ENCODE measurements around the gene RNF150.
A peak's percentile ranks its signal among the peaks of the same experiment; 100 is the strongest.

Gene RNF150

GRCh38 chr4:140856621-140857062, 276.6 kb downstream of the RNF150 start:
- Histone ChIP-seq H3K4me1 (ENCODE audit: insufficient read depth, insufficient read length) (no peaks in the 10 kb centered on the region), H3K36me3 (ENCODE audit: insufficient read depth, insufficient read length, low read length) (no peaks in the 10 kb centered on the region), H3K4me3 (ENCODE audit: insufficient read length, low read depth) (no peak overlapping the region), H3K27me3 (ENCODE audit: insufficient read depth, insufficient read length) (no peaks in the 10 kb centered on the region), H3K9me3 (ENCODE audit: insufficient read depth, low read length) (no peaks in the 10 kb centered on the region), H3K9ac (ENCODE audit: insufficient read length, low read depth) (no peak overlapping the region)
- TF ChIP-seq SUZ12 (IDR thresholded peaks at IDR 0.05; ENCODE audit: extremely low read depth, insufficient read depth, insufficient read length) (no peak), ZNF274 (IDR thresholded peaks at IDR 0.05; ENCODE audit: low read depth, low read length) (no peak)
- DNase-seq (ENCODE audit: low read depth, low spot score), result peak; percentile 49

GRCh38 chr4:140854168-140854567, 279.1 kb downstream of the RNF150 start:
- DNase-seq (ENCODE audit: low read depth, low spot score), result no peak
- no peak overlapping the region for H3K9ac ChIP-seq (ENCODE audit: insufficient read length, low read depth)
- no peaks in the 10 kb centered on the region for H3K9me3 ChIP-seq (ENCODE audit: insufficient read depth, low read length)
- no peaks in the 10 kb centered on the region for H3K36me3 ChIP-seq (ENCODE audit: insufficient read depth, insufficient read length, low read length)
- no peaks in the 10 kb centered on the region for H3K4me1 ChIP-seq (ENCODE audit: insufficient read depth, insufficient read length)
- no peak overlapping the region for H3K4me3 ChIP-seq (ENCODE audit: insufficient read length, low read depth)
- H3K27me3 ChIP-seq (ENCODE audit: insufficient read depth, insufficient read length), result no peaks in the 10 kb centered on the region
- TF ChIP-seq YY1 (IDR thresholded peaks at IDR 0.05; ENCODE audit: insufficient read depth, insufficient read length) (no peak), SUZ12 (IDR thresholded peaks at IDR 0.05; ENCODE audit: extremely low read depth, insufficient read depth, insufficient read length) (no peak), ZNF274 (IDR thresholded peaks at IDR 0.05; ENCODE audit: low read depth, low read length) (no peak)

- Histone ChIP-seq H3K27me3 (ENCODE audit: insufficient read depth, insufficient read length) (no peaks in the 10 kb centered on the region), H3K9ac (ENCODE audit: insufficient read length, low read depth) (no peak overlapping the region), H3K4me3 (ENCODE audit: insufficient read length, low read depth) (no peak overlapping the region), H3K36me3 (ENCODE audit: insufficient read depth, insufficient read length, low read length) (no peaks in the 10 kb centered on the region), H3K4me1 (ENCODE audit: insufficient read depth, insufficient read length) (no peaks in the 10 kb centered on the region), H3K9me3 (ENCODE audit: insufficient read depth, low read length) (no peaks in the 10 kb centered on the region)
- DNase-seq (ENCODE audit: low read depth, low spot score), result no peak
- TF ChIP-seq SUZ12 (IDR thresholded peaks at IDR 0.05; ENCODE audit: extremely low read depth, insufficient read depth, insufficient read length), result no peak
- TF ChIP-seq YY1 (IDR thresholded peaks at IDR 0.05; ENCODE audit: insufficient read depth, insufficient read length), result no peak
- TF ChIP-seq ZNF274 (IDR thresholded peaks at IDR 0.05; ENCODE audit: low read depth, low read length), result no peak
Measured at GRCh38 chr4:140851804-140852203, 281.5 kb downstream of the RNF150 start.

DNA sequence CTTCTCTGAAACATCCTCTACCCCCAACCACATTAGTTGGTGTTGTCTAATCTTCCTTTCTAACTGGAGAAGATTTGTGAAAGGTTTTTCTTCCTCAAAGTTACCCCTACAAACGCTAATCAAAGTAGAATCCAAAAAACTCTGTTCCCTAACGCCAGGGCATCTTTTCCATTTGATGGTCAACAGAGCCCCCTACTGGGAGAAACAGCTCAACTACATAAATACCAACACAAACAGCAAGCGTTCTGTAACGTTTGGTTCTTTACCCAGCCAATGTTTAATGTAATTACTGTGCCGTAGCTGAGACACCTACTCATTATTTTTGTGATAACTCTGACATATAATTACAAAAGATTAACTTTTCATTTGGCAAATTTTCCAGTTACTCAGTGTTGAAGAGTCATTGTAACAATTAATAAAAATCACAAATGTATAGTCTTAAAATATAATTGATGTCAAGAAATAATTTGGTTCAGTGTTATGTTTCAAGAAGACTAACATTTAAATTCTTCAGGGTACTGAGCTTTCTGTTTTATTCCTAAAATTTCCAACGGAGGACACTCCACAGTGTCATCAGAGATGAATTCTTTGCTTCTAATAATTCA, 282.1 kb downstream of the RNF150 start:
- DNase-seq (ENCODE audit: low read depth, low spot score), result peak; percentile 46
- no peaks in the 10 kb centered on the region for H3K4me1 ChIP-seq (ENCODE audit: insufficient read depth, insufficient read length)
- H3K36me3 ChIP-seq (ENCODE audit: insufficient read depth, insufficient read length, low read length), result no peaks in the 10 kb centered on the region
- H3K27me3 ChIP-seq (ENCODE audit: insufficient read depth, insufficient read length), result no peaks in the 10 kb centered on the region
- TF ChIP-seq ZNF274 (IDR thresholded peaks at IDR 0.05; ENCODE audit: low read depth, low read length) (no peak), SUZ12 (IDR thresholded peaks at IDR 0.05; ENCODE audit: extremely low read depth, insufficient read depth, insufficient read length) (no peak), YY1 (IDR thresholded peaks at IDR 0.05; ENCODE audit: insufficient read depth, insufficient read length) (no peak)
- H3K9me3 ChIP-seq (ENCODE audit: insufficient read depth, low read length), result no peaks in the 10 kb centered on the region
- H3K4me3 ChIP-seq (ENCODE audit: insufficient read length, low read depth), result no peak overlapping the region
- H3K9ac ChIP-seq (ENCODE audit: insufficient read length, low read depth), result no peak overlapping the region

DNA sequence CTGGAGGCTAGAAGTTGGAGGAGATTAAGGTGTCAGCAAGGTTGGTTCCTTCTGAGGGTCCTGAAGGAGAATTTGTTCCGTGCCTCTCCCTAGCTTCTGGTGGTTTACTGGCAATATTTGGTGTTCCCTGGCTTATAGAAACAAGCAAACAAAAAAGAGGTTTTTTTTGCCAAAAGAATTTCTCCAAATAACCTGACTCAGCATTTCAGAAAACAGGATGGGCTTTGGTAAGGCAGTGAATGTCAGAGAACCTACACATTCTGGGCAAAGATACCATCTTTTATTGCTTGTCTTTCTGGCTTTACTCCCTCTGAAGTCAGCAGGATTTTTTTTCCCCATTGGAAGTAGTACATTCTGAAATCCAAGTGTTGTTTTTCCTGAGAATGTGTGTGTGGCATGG, 283.7 kb downstream of the RNF150 start:
- no peak overlapping the region for H3K9ac ChIP-seq (ENCODE audit: insufficient read length, low read depth)

GRCh38 chr4:140846736-140847135, 286.5 kb downstream of the RNF150 start:
- H3K36me3 ChIP-seq (ENCODE audit: insufficient read depth, insufficient read length, low read length), result no peaks in the 10 kb centered on the region
- no peaks in the 10 kb centered on the region for H3K9me3 ChIP-seq (ENCODE audit: insufficient read depth, low read length)
- DNase-seq (ENCODE audit: low read depth, low spot score), result no peak
- no peak overlapping the region for H3K9ac ChIP-seq (ENCODE audit: insufficient read length, low read depth)
- TF ChIP-seq ZNF274 (IDR thresholded peaks at IDR 0.05; ENCODE audit: low read depth, low read length) (no peak), YY1 (IDR thresholded peaks at IDR 0.05; ENCODE audit: insufficient read depth, insufficient read length) (no peak), SUZ12 (IDR thresholded peaks at IDR 0.05; ENCODE audit: extremely low read depth, insufficient read depth, insufficient read length) (no peak)
- no peaks in the 10 kb centered on the region for H3K27me3 ChIP-seq (ENCODE audit: insufficient read depth, insufficient read length)
- no peak overlapping the region for H3K4me3 ChIP-seq (ENCODE audit: insufficient read length, low read depth)
- H3K4me1 ChIP-seq (ENCODE audit: insufficient read depth, insufficient read length), result no peaks in the 10 kb centered on the region

More for the DNA sequence above, 283.7 kb downstream of the RNF150 start:
- Histone ChIP-seq H3K36me3 (ENCODE audit: insufficient read depth, insufficient read length, low read length) (no peaks in the 10 kb centered on the region), H3K4me1 (ENCODE audit: insufficient read depth, insufficient read length) (no peaks in the 10 kb centered on the region), H3K27me3 (ENCODE audit: insufficient read depth, insufficient read length) (no peaks in the 10 kb centered on the region), H3K9me3 (ENCODE audit: insufficient read depth, low read length) (no peaks in the 10 kb centered on the region), H3K4me3 (ENCODE audit: insufficient read length, low read depth) (no peak overlapping the region)
- no peak for DNase-seq (ENCODE audit: low read depth, low spot score)
- TF ChIP-seq ZNF274 (IDR thresholded peaks at IDR 0.05; ENCODE audit: low read depth, low read length) (no peak), YY1 (IDR thresholded peaks at IDR 0.05; ENCODE audit: insufficient read depth, insufficient read length) (no peak), SUZ12 (IDR thresholded peaks at IDR 0.05; ENCODE audit: extremely low read depth, insufficient read depth, insufficient read length) (no peak)

GRCh38 chr4:140844061-140844460, 289.2 kb downstream of the RNF150 start:
- Histone ChIP-seq H3K27me3 (ENCODE audit: insufficient read depth, insufficient read length) (no peaks in the 10 kb centered on the region), H3K9ac (ENCODE audit: insufficient read length, low read depth) (no peak overlapping the region), H3K36me3 (ENCODE audit: insufficient read depth, insufficient read length, low read length) (no peaks in the 10 kb centered on the region), H3K4me3 (ENCODE audit: insufficient read length, low read depth) (no peak overlapping the region), H3K9me3 (ENCODE audit: insufficient read depth, low read length) (no peaks in the 10 kb centered on the region), H3K4me1 (ENCODE audit: insufficient read depth, insufficient read length) (no peaks in the 10 kb centered on the region)
- DNase-seq (ENCODE audit: low read depth, low spot score), result no peak
- no peak for TF ChIP-seq ZNF274 (IDR thresholded peaks at IDR 0.05; ENCODE audit: low read depth, low read length)
- TF ChIP-seq SUZ12 (IDR thresholded peaks at IDR 0.05; ENCODE audit: extremely low read depth, insufficient read depth, insufficient read length), result no peak
- no peak for TF ChIP-seq YY1 (IDR thresholded peaks at IDR 0.05; ENCODE audit: insufficient read depth, insufficient read length)

All from NT2/D1 (cell line).